ENCODE measurements around the gene SLC27A4. TPM values are rescaled to one million over a fixed set of nuclear protein-coding genes. Genes with fewer than 3 reads are reported as not detected.

Gene SLC27A4
- total RNA-seq, 4 donors from 2014 or later = 14.3 to 34.3 (median 20.4) TPM

DNA sequence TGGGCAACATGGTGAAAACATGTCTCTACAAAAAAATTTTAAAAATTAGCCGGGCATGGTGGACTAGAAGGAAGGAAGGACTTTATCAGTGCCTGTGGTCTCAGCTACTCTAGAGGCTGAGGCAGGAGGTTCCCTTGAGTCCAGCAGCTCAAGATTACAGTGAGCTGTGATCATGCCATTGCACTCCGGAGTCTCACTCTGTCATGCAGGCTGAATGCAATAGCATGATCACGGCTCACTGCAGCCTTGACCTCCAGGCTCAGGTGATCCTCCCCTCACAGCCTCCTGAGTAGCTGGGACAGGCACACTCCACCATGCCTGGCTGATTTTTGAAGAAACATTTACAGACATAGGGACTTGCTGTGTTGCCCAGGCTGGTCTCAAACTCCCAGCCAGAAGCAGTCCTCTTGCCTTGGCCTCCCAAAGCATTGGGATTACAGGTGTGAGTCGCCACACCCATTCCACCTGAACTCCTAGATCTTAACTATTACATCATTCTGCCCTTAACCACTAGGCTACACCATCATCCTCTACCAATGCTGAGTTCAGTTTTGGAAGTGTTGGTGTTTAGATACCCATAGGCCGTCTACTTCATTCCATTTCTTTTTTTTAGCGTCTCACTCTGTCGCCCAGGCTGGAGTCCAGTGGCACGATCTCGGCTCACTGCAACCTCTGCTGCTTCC lies 28.8 kb downstream of the SLC27A4 start:
- H3K9me3 ChIP-seq = no peaks in the 10 kb centered on the region
- no peak overlapping the region for H3K27ac ChIP-seq
- H3K27me3 ChIP-seq = no peaks in the 10 kb centered on the region
- no peak overlapping the region for H3K4me3 ChIP-seq
- 87 to 91% methylated on average over 8 to 9 of the region's 9 CpGs for WGBS, 2 donors (ENCODE audit: low coverage in 1 of 2)
- TF ChIP-seq POLR2A (IDR thresholded peaks at IDR 0.05) (no peak), EP300 (IDR thresholded peaks at IDR 0.05) (no peak), POLR2AphosphoS5 (IDR thresholded peaks at IDR 0.05) (no peak)
- TF ChIP-seq, protein P1, sequence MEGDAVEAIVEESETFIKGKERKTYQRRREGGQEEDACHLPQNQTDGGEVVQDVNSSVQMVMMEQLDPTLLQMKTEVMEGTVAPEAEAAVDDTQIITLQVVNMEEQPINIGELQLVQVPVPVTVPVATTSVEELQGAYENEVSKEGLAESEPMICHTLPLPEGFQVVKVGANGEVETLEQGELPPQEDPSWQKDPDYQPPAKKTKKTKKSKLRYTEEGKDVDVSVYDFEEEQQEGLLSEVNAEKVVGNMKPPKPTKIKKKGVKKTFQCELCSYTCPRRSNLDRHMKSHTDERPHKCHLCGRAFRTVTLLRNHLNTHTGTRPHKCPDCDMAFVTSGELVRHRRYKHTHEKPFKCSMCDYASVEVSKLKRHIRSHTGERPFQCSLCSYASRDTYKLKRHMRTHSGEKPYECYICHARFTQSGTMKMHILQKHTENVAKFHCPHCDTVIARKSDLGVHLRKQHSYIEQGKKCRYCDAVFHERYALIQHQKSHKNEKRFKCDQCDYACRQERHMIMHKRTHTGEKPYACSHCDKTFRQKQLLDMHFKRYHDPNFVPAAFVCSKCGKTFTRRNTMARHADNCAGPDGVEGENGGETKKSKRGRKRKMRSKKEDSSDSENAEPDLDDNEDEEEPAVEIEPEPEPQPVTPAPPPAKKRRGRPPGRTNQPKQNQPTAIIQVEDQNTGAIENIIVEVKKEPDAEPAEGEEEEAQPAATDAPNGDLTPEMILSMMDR (IDR thresholded peaks at IDR 0.05) = no peak
- peaks cover 3 to 50% (median 23%) of the 10 kb centered on the region in 3 donors for H3K4me1 ChIP-seq
- H3K36me3 ChIP-seq = peaks cover 0 to 13% of the 10 kb centered on the region in 2 donors
- ATAC-seq = no peak

DNA sequence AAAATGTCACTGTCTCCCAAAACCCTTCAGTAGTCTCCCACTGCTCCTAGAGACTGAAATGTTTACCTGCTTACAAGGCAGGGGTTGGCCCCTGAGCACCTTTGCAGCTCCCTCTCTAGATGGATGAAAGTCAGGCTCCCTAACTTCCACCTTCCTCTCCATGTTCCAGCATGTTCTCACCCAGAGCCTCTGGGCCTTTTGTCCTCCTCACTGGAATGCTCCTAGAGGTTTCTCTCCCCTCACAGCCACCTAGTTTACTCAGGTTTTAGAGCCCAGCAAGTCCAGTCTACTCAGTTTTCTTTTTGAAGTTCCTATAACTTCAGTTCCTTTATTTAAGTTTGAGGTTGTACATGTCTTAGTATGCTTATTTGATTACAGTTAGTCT lies 30.0 kb downstream of the SLC27A4 start:
- no peaks in the 10 kb centered on the region for H3K27me3 ChIP-seq
- H3K4me1 ChIP-seq = peaks cover 3 to 50% (median 14%) of the 10 kb centered on the region in 3 donors
- peak overlapping the region; percentile 58 to 83 for H3K4me3 ChIP-seq
- ATAC-seq = no peak
- H3K9me3 ChIP-seq = no peaks in the 10 kb centered on the region
- H3K36me3 ChIP-seq = peaks cover 0 to 25% of the 10 kb centered on the region in 2 donors
- TF ChIP-seq EP300 (IDR thresholded peaks at IDR 0.05) (no peak), POLR2A (IDR thresholded peaks at IDR 0.05) (no peak), POLR2AphosphoS5 (IDR thresholded peaks at IDR 0.05) (no peak)
- TF ChIP-seq, protein P1 (IDR thresholded peaks at IDR 0.05) = no peak
- peak overlapping the region; percentile 74 to 98 (median 92) for H3K27ac ChIP-seq

DNA sequence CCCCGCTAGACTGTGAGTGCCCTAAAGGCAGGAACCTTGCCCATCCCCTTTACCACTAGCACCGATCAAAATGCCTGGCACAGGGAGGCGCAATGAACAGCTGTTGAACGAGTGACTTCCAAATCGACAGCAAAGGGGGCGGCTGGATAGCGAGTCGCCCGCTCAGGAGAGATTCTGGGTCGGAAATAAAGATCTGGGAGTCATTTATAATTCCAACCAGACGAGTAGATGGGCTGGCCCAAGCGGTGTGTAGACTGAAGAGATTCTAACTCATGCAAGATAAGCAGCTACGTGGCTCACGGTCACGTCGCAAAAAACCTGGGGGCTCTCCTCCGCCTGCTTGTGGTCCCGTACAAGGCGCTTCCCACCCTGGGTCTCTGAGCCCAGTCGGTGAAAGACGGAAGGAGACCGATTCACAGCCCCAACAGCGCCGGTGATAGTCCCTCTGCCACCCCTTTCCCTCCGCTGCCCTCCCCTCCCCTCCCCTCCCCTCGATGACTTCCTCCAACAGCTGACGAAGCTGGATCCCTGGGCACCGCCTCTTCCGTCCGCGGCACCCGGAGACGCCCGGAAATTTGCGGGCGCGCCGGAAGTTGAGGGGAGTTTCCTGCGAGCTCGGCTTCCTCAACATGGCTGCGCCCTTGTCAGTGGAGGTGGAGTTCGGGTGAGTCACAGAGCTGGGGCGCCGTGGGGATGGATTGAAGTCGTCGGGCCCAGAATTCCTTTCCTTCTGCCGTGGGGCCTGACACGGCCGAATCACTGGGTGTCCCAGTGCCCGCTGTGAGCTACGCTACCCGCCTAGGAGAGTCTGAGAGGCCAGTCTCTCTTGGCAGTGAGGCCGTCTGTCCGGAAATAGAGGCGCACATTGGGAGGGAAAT lies 30.7 kb downstream of the SLC27A4 start, which contains the start of gene URM1:
TSS of gene URM1 (plus strand) at position 623 of the 878 bp plus-strand sequence. CDS start at position 630, 7 bp downstream.
- no peaks in the 10 kb centered on the region for H3K9me3 ChIP-seq
- peak within 1 kb of the TSS; percentile 74 to 98 (median 92) for H3K27ac ChIP-seq
- peaks cover 0 to 29% of the 10 kb centered on the region in 2 donors for H3K36me3 ChIP-seq
- no peaks in the 10 kb centered on the region for H3K27me3 ChIP-seq
- no peak for TF ChIP-seq EP300 (IDR thresholded peaks at IDR 0.05)
- TF ChIP-seq POLR2AphosphoS5 (IDR thresholded peaks at IDR 0.05) = peak; percentile 69
- TF ChIP-seq POLR2A (IDR thresholded peaks at IDR 0.05) = peak; percentile 76 to 89
- TF ChIP-seq, protein P1 (IDR thresholded peaks at IDR 0.05) = peak in 1 of 4 experiments; percentile 26
- WGBS, 2 donors (ENCODE audit: low coverage in 1 of 2) = 0% methylated on average over 17 to 20 of the region's 55 CpGs
- peak; percentile 99 for ATAC-seq
- H3K4me1 ChIP-seq = peaks cover 3 to 50% (median 14%) of the 10 kb centered on the region in 3 donors
- peak within 1 kb of the TSS; percentile 58 to 83 for H3K4me3 ChIP-seq

DNA sequence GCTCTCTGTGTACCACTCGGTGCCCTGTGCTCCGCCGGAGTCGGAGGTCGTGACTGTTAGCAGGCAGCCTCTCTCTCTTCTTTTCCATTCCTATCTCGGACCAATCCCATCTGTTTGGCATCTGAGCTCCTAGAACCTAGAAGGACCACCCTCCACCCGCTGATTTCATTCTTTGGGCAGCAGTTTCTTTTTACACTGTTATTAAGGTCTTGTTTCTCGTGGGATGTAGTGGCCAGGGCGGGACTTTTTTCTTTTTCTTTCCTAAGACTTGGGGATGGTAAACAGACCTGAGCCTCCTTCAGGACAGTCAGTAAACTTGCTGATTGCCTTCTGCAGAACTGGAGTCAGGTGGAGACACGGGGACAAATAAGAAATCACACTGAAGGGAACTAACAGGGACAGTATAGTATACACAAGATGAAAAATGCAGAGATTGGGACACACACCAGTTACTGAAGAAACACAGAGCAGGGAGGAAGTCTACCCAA lies 31.3 kb downstream of the SLC27A4 start:
- Histone ChIP-seq H3K4me3 (peak overlapping the region; percentile 58 to 83), H3K4me1 (peaks cover 3 to 50% (median 14%) of the 10 kb centered on the region in 3 donors), H3K36me3 (peaks cover 0 to 29% of the 10 kb centered on the region in 2 donors), H3K27ac (peak overlapping the region; percentile 55 to 98 (median 92)), H3K9me3 (no peaks in the 10 kb centered on the region), H3K27me3 (no peaks in the 10 kb centered on the region)
- WGBS, 2 donors (ENCODE audit: low coverage in 1 of 2) = 0 to 1% methylated on average over 7 to 9 of the region's 10 CpGs
- TF ChIP-seq EP300 (IDR thresholded peaks at IDR 0.05) (no peak), POLR2A (IDR thresholded peaks at IDR 0.05) (no peak), POLR2AphosphoS5 (IDR thresholded peaks at IDR 0.05) (no peak)
- TF ChIP-seq, protein P1 (IDR thresholded peaks at IDR 0.05) = no peak
- ATAC-seq = no peak
